Heart left ventricle (tissue), 16 donors: Measurements from ENCODE around the gene C2orf81. TPM values are rescaled to one million over a fixed set of nuclear protein-coding genes. Genes with fewer than 3 reads are reported as not detected.

Source experiments
- ATAC-seq, 4 donors: fragments of 200-7000 bp; cut with Tn5 transposase; one replicate each; pipeline ENCODE4 v1.9.1; 2020 to 2022; ENCODE audit warnings: moderate library complexity in 4 of 4, mild to moderate bottlenecking in 3 of 4, moderate number of reproducible peaks in 1 of 4
- DNase-seq, 5 donors: peaks; one replicate each; pipeline ENCODE4 v3.0.0-alpha.2; 2020
- H3K27ac ChIP-seq, 12 donors: fragments of 200-600 bp; sonication (generic) in 4 of 12; one replicate each; pipeline versions ENCODE4 v1.5.0 to v1.8.0; 2016 to 2022; ENCODE audit warnings: mild to moderate bottlenecking in 2 of 12
- H3K27me3 ChIP-seq, 9 donors: fragments of 200-600 bp; sonication (generic) in 2 of 9; one replicate each; pipeline versions ENCODE4 v1.5.1 to v1.8.0; 2016 to 2022; ENCODE audit warnings: mild to moderate bottlenecking in 3 of 9
- H3K36me3 ChIP-seq, 9 donors: fragments of 200-600 bp; sonication (generic) in 2 of 9; one replicate each; pipeline versions ENCODE4 v1.5.0 to v1.8.0; 2018 to 2022; ENCODE audit warnings: mild to moderate bottlenecking in 2 of 9
- H3K4me1 ChIP-seq, 12 donors: fragments of 200-600 bp; sonication (generic) in 4 of 12; one replicate each; pipeline versions ENCODE4 v1.5.0 to v1.8.0; 2016 to 2022; ENCODE audit warnings: mild to moderate bottlenecking in 3 of 12
- H3K4me3 ChIP-seq, 12 donors: fragments of 200-600 bp; sonication (generic) in 4 of 12; one replicate each; pipeline versions ENCODE4 v1.5.0 to v1.8.0; 2017 to 2022; ENCODE audit warnings: mild to moderate bottlenecking in 9 of 12, moderate library complexity in 4 of 12
- H3K9me3 ChIP-seq, 12 donors: fragments of 200-600 bp; sonication (generic) in 4 of 12; one replicate each; pipeline versions ENCODE4 v1.5.0 to v1.8.0; 2016 to 2022; ENCODE audit warnings: mild to moderate bottlenecking in 1 of 12
- CTCF ChIP-seq, 12 donors: fragments of 200-600 bp; sonication (generic) in 4 of 12; IDR thresholded peaks; one replicate each; pipeline versions ENCODE4 v1.5.0 to v1.8.0; 2018 to 2022; ENCODE audit warnings: antibody characterized with exemption in 12 of 12, mild to moderate bottlenecking in 5 of 12
- POLR2A ChIP-seq, 2 donors: fragments of 450-650 bp; IDR thresholded peaks; one replicate each; pipeline ENCODE4 v1.6.1; 2017; ENCODE audit warnings: antibody characterized with exemption in 2 of 2, mild to moderate bottlenecking in 2 of 2, moderate library complexity in 2 of 2
- WGBS, 4 donors: extraction: QIAGEN DNeasy Blood & Tissue Kit in 2 of 4; methylation state at CpG; one replicate each; pipeline versions ENCODE4 v1.1.5 to v1.1.7; 2013 to 2018; 5-methylcytosine and 5-hydroxymethylcytosine counted together
- intact Hi-C, 10 donors: fragments of 100-400 bp; cut with DNase I; formaldehyde crosslinking; loops; one replicate each; pipeline versions ENCODE4 v1.11.1 to v1.14.2; 2022
- polyA plus RNA-seq, 2 donors: library from polyadenylated mRNA; stranded (reverse); fragments of 200-250 nt; gene quantifications; one replicate each; pipeline ENCODE4 v1.2.3, GENCODE V29; 2013
- total RNA-seq, 9 donors: library from RNA; depleted of rRNA in 2 of 9; stranded (reverse); fragments of >200 nt in 2 of 9; fragmentation: NEBNext Ultra II Directional in 3 of 9; extraction: Animal tissue kit (Norgen Biotek cat#: 25700) in 3 of 9; gene quantifications; one replicate each; pipeline versions ENCODE4 v1.1.0 to v1.2.4, GENCODE V29; 2016 to 2023
- donor health status: ischemic (EF 13 %, LVEDD 7.1; RV severe dilation, severe dysfunction).
- donor health status: healthy with polysubstance abuse.
- donor health status: DM: no; HTN: yes; CAD: no.
- donor health status: DM: no; HTN: no; CAD: no.
- donor health status: ischemic (EF 25% LVEDD 6.9; RV normal size, moderate dysfunction).
- donor health status: ischemic (EF 25% LVEDD 5.7; RV mildly dilated, moderate dysfunction).
- donor health status: healthy.
- donor health status: DM: yes; HTN: yes; CAD: no.
- donor health status: ischemic (EF 35%, LVEDD 5.7; RV mildly dilated, moderate dysfunction).
- donor health status: nonischemic (EF 11% LVEDD 7.7; RV severe dilation, severe dysfunction).
- donor health status: DM: yes; HTN: yes; CAD: no.
- donor health status: PGD.
- donor health status: ischemic (EF 29% LVEDD 5.4; RV normal size, mild dysfunction).
- donor health status: nonischemic (EF 23%, LVEDD 6.1; RV moderate dilation, normal function).

The C2orf81 gene
- total and polyA plus RNA-seq, 11 donors = 0.48 to 2.3 (median 0.86) TPM

DNA sequence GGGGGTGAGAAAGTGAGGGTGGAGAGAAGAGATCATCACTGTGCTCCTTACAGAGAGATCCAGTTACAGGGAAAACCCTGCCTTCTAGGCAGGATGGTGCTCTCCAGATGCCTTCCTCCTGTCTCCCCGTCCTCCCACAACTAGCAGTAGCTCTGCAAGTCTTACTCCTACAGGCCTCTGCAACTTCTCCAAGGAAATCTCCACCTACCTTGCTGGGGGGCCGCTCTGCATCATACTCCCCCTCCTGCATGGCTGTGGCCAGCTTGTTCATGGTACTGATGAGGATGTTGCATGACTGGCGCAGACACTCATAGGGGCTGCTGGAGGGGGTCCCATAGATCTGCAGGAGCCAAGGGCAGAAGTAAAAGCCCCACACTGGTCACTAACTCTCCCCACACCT is 55.4 kb downstream of the C2orf81 start:
- H3K4me3 ChIP-seq = no peak overlapping the region
- H3K27me3 ChIP-seq = no peaks in the 10 kb centered on the region
- ATAC-seq (no peak), DNase-seq (no peak)
- no peak overlapping the region for H3K27ac ChIP-seq
- peaks cover 0 to 20% (median 5%) of the 10 kb centered on the region in 12 donors for H3K4me1 ChIP-seq
- H3K36me3 ChIP-seq = peaks cover 15 to 100% (median 100%) of the 10 kb centered on the region in 9 donors
- H3K9me3 ChIP-seq = no peaks in the 10 kb centered on the region
- intact Hi-C loops = no loop called here
- 92 to 100% (median 97%) methylated on average over 2 to 3 of the region's 3 CpGs for WGBS, 4 donors
- no peak for TF ChIP-seq POLR2A (IDR thresholded peaks at IDR 0.05)

GRCh38 chr2:74364533-74365505 is 56.6 kb downstream of the C2orf81 start:
- TF ChIP-seq POLR2A (IDR thresholded peaks at IDR 0.05) = no peak
- no peak for TF ChIP-seq CTCF (IDR thresholded peaks at IDR 0.05)
- Histone ChIP-seq H3K36me3 (peaks cover 15 to 100% (median 100%) of the 10 kb centered on the region in 9 donors), H3K4me3 (no peak overlapping the region), H3K27me3 (no peaks in the 10 kb centered on the region), H3K4me1 (peaks cover 0 to 20% (median 5%) of the 10 kb centered on the region in 12 donors), H3K27ac (peak overlapping the region in 9 of 12 donors; percentile 4 to 77 (median 60)), H3K9me3 (no peaks in the 10 kb centered on the region)
- DNase-seq (no peak), ATAC-seq (peak; percentile 59 to 79 (median 74))
- intact Hi-C loops = no loop called here
- 53 to 64% (median 60%) methylated on average over 8 of the region's 8 CpGs for WGBS, 4 donors

Other genes with a start within 250 kb of the C2orf81 start
- gene MOB1A, start 242.7 kb downstream of the C2orf81 start, total RNA-seq = 100 to 1,000 TPM in 1 of 9 donors, 10 to 100 TPM in 8; 42.2 to 104 (median 55.4) TPM
- 10 to 100 TPM; 15.0 to 33.8 TPM for gene MOB1A, start 242.7 kb downstream of the C2orf81 start, polyA plus RNA-seq
- gene MTHFD2, start 223.0 kb downstream of the C2orf81 start, total RNA-seq = 10 to 100 TPM; 13.0 to 40.5 (median 17.5) TPM
- gene MTHFD2, start 223.0 kb downstream of the C2orf81 start, polyA plus RNA-seq = 10 to 100 TPM; 12.9 to 27.6 TPM
- 1 to 10 TPM in 7 of 9 donors, under 1 TPM in 2; 0.36 to 4.1 (median 1.6) TPM for gene SLC4A5, start 78.2 kb downstream of the C2orf81 start, total RNA-seq
- gene SLC4A5, start 78.2 kb downstream of the C2orf81 start, polyA plus RNA-seq = 1 to 10 TPM in 1 of 2 donors, under 1 TPM in 1; 0.72 to 1.2 TPM
- 100 to 1,000 TPM; 129 to 376 (median 211) TPM for gene DCTN1, start 41.3 kb downstream of the C2orf81 start, total RNA-seq
- gene DCTN1, start 41.3 kb downstream of the C2orf81 start, polyA plus RNA-seq = 100 to 1,000 TPM; 149 to 171 TPM
- gene WDR54, start 111 bp upstream of the C2orf81 start, total RNA-seq = 1 to 10 TPM; 1.5 to 5.1 (median 3.0) TPM
- gene WDR54, start 111 bp upstream of the C2orf81 start, polyA plus RNA-seq = 1 to 10 TPM; 1.4 to 6.5 TPM
- 10 to 100 TPM; 10.9 to 19.6 (median 15.3) TPM for gene RTKN, start 20.3 kb upstream of the C2orf81 start, total RNA-seq
- 10 to 100 TPM; 18.0 to 27.6 TPM for gene RTKN, start 20.3 kb upstream of the C2orf81 start, polyA plus RNA-seq
- gene INO80B, start 33.5 kb upstream of the C2orf81 start, total RNA-seq = 10 to 100 TPM; 11.7 to 29.2 (median 21.3) TPM
- 10 to 100 TPM; 26.1 to 28.5 TPM for gene INO80B, start 33.5 kb upstream of the C2orf81 start, polyA plus RNA-seq
- 10 to 100 TPM; 32.7 to 58.4 (median 42.4) TPM for gene WBP1, start 36.8 kb upstream of the C2orf81 start, total RNA-seq
- gene WBP1, start 36.8 kb upstream of the C2orf81 start, polyA plus RNA-seq = 10 to 100 TPM; 29.0 to 44.2 TPM
- gene MOGS, start 43.8 kb upstream of the C2orf81 start, total RNA-seq = 10 to 100 TPM; 17.3 to 31.9 (median 22.8) TPM
- 10 to 100 TPM; 15.8 to 34.4 TPM for gene MOGS, start 43.8 kb upstream of the C2orf81 start, polyA plus RNA-seq
- gene MRPL53, start 51.1 kb upstream of the C2orf81 start, total RNA-seq = 100 to 1,000 TPM in 7 of 9 donors, 10 to 100 TPM in 2; 64.9 to 180 (median 140) TPM
- 100 to 1,000 TPM in 1 of 2 donors, 10 to 100 TPM in 1; 77.6 to 128 TPM for gene MRPL53, start 51.1 kb upstream of the C2orf81 start, polyA plus RNA-seq
- gene CCDC142, start 61.4 kb upstream of the C2orf81 start, total RNA-seq = 10 to 100 TPM in 1 of 9 donors, 1 to 10 TPM in 8; 4.4 to 13.4 (median 7.1) TPM
- gene CCDC142, start 61.4 kb upstream of the C2orf81 start, polyA plus RNA-seq = 1 to 10 TPM; 5.8 to 6.4 TPM
- gene TTC31, start 61.5 kb upstream of the C2orf81 start, total RNA-seq = 10 to 100 TPM in 4 of 9 donors, 1 to 10 TPM in 5; 7.1 to 14.2 (median 10.0) TPM
- gene TTC31, start 61.5 kb upstream of the C2orf81 start, polyA plus RNA-seq = 10 to 100 TPM in 1 of 2 donors, 1 to 10 TPM in 1; 8.8 to 13.2 TPM
- gene LBX2, start 78.0 kb upstream of the C2orf81 start, total RNA-seq = 1 to 10 TPM in 2 of 9 donors, under 1 TPM in 5, not detected in 2; 0.14 to 1.7 (median 0.72) TPM
- under 1 TPM; 0.27 to 0.67 TPM for gene LBX2, start 78.0 kb upstream of the C2orf81 start, polyA plus RNA-seq
- 10 to 100 TPM; 10.6 to 22.3 (median 16.5) TPM for gene PCGF1, start 86.1 kb upstream of the C2orf81 start, total RNA-seq
- 10 to 100 TPM; 22.5 to 24.9 TPM for gene PCGF1, start 86.1 kb upstream of the C2orf81 start, polyA plus RNA-seq
- not detected for gene TLX2, start 92.8 kb upstream of the C2orf81 start, total RNA-seq
- gene TLX2, start 92.8 kb upstream of the C2orf81 start, polyA plus RNA-seq = not detected
- not detected for gene DQX1, start 104.6 kb upstream of the C2orf81 start, total RNA-seq
- not detected for gene DQX1, start 104.6 kb upstream of the C2orf81 start, polyA plus RNA-seq
- 10 to 100 TPM; 33.6 to 74.5 (median 49.8) TPM for gene AUP1, start 108.1 kb upstream of the C2orf81 start, total RNA-seq
- 100 to 1,000 TPM in 1 of 2 donors, 10 to 100 TPM in 1; 77.9 to 168 TPM for gene AUP1, start 108.1 kb upstream of the C2orf81 start, polyA plus RNA-seq
- 10 to 100 TPM; 23.6 to 32.0 (median 24.8) TPM for gene HTRA2, start 108.3 kb upstream of the C2orf81 start, total RNA-seq
- gene HTRA2, start 108.3 kb upstream of the C2orf81 start, polyA plus RNA-seq = 10 to 100 TPM; 24.5 to 45.4 TPM
- 1 to 10 TPM; 1.6 to 8.7 (median 3.0) TPM for gene LOXL3, start 132.3 kb upstream of the C2orf81 start, total RNA-seq
- gene LOXL3, start 132.3 kb upstream of the C2orf81 start, polyA plus RNA-seq = 1 to 10 TPM; 1.5 to 3.5 TPM
- 10 to 100 TPM in 1 of 9 donors, 1 to 10 TPM in 8; 2.6 to 11.6 (median 4.8) TPM for gene DOK1, start 133.1 kb upstream of the C2orf81 start, total RNA-seq
- gene DOK1, start 133.1 kb upstream of the C2orf81 start, polyA plus RNA-seq = 1 to 10 TPM; 2.4 to 6.0 TPM
- under 1 TPM in 3 of 9 donors, not detected in 6; 0.21 to 0.88 (median 0.79) TPM for gene M1AP, start 226.7 kb upstream of the C2orf81 start, total RNA-seq
- gene M1AP, start 226.7 kb upstream of the C2orf81 start, polyA plus RNA-seq = under 1 TPM; 0.07 to 0.08 TPM
- gene SEMA4F, start 232.6 kb upstream of the C2orf81 start, total RNA-seq = 1 to 10 TPM; 2.2 to 4.9 (median 3.5) TPM
- 1 to 10 TPM in 1 of 2 donors, under 1 TPM in 1; 0.95 to 2.8 TPM for gene SEMA4F, start 232.6 kb upstream of the C2orf81 start, polyA plus RNA-seq